Endothelial cell of umbilical vein (primary cell): ENCODE results near the gene GABRA6. TPM values are rescaled to one million over a fixed set of nuclear protein-coding genes. Genes with fewer than 3 reads are reported as not detected.

Experiments
- BruUV-seq: library from RNA; stranded (reverse); fragments of 400-500 nt; replicated peaks from 2 replicates; lab custom pipeline; 2021; lab: Mats Ljungman, UMichigan
- CTCF ChIA-PET: fragments of 300-600, 350-600 bp; sonication (Branson Sonifier 250); formaldehyde crosslinking; loops from one replicate; lab custom pipeline; 2021; ENCODE audit warnings: antibody characterized with exemption, inconsistent platforms; lab: Charles Lee
- POLR2A ChIA-PET: fragments of 300-600, 350-600 bp; sonication (Branson Sonifier 250); formaldehyde crosslinking; loops from one replicate; lab custom pipeline; 2021; ENCODE audit warnings: antibody characterized with exemption, inconsistent platforms; lab: Charles Lee
- DNase-seq: peaks from one replicate; pipeline ENCODE4 v3.0.0-alpha.2; 2011; ENCODE audit warnings: low read depth, low spot score
- FAIRE-seq: peaks from 2 replicates; lab custom pipeline; 2011; peaks lifted over from hg19 to GRCh38; lab: Jason Lieb, UNC
- H2AFZ ChIP-seq: 2 replicates; pipeline ENCODE4 v1.6.0; 2012; ENCODE audit warnings: low read depth, low read length, control low read depth, inconsistent platforms
- H3K27ac ChIP-seq: 2 replicates; pipeline ENCODE4 v1.5.1; 2011; ENCODE audit warnings: low read depth, mild to moderate bottlenecking, control low read depth, low read length, moderate library complexity; ENCODE audit not compliant: insufficient read depth
- H3K27me3 ChIP-seq, 2 experiments: 2 replicates each; pipeline versions ENCODE4 v1.6.0 to v1.6.1; 2011; ENCODE audit warnings: low read length in 2 of 2, mixed read lengths in 1 of 2; ENCODE audit not compliant: control insufficient read depth in 2 of 2, insufficient read depth in 2 of 2
- H3K36me3 ChIP-seq, 2 experiments: 2 replicates in 1 of 2; 3 replicates in 1 of 2; pipeline ENCODE4 v1.5.1; 2011; ENCODE audit warnings: low read length in 2 of 2, mild to moderate bottlenecking in 1 of 2, moderate library complexity in 1 of 2; ENCODE audit not compliant: control insufficient read depth in 2 of 2, insufficient read depth in 2 of 2; ENCODE audit errors: extremely low read depth in 1 of 2
- H3K4me1 ChIP-seq: 3 replicates; pipeline ENCODE4 v1.5.1; 2011; ENCODE audit warnings: mild to moderate bottlenecking, low read length; ENCODE audit not compliant: control insufficient read depth, insufficient read depth; ENCODE audit errors: extremely low read depth
- H3K4me2 ChIP-seq: 2 replicates; pipeline ENCODE4 v1.6.1; 2011; ENCODE audit warnings: low read length, control low read depth, mixed read lengths; ENCODE audit not compliant: insufficient read depth
- H3K4me3 ChIP-seq, 3 experiments: fragments of 200-600 bp in 1 of 3; sonication (generic), shearing (Covaris generic) in 1 of 3; replicated peaks in 1 of 3; 2 replicates each; pipeline ENCODE4 v1.5.1; 2011 to 2016; ENCODE audit warnings: control low read depth in 3 of 3, low read length in 3 of 3, mild to moderate bottlenecking in 2 of 3, inconsistent platforms in 1 of 3, low read depth in 1 of 3, moderate library complexity in 1 of 3; ENCODE audit not compliant: insufficient read depth in 1 of 3
- H3K79me2 ChIP-seq: 2 replicates; pipeline ENCODE4 v1.6.0; 2012; ENCODE audit warnings: low read length, inconsistent platforms; ENCODE audit not compliant: control insufficient read depth, insufficient read depth
- H3K9ac ChIP-seq: replicated peaks from 2 replicates; pipeline ENCODE3; 2011; ENCODE audit warnings: low read length, control low read depth; ENCODE audit not compliant: insufficient read depth; ENCODE audit errors: extremely low read depth
- H3K9me1 ChIP-seq: replicated peaks from 3 replicates; pipeline ENCODE4 v1.6.0; 2011; ENCODE audit warnings: mild to moderate bottlenecking, low read length; ENCODE audit not compliant: control insufficient read depth, insufficient read depth; ENCODE audit errors: extremely low read depth
- H3K9me3 ChIP-seq: replicated peaks from 2 replicates; pipeline ENCODE4 v1.5.1; 2012; ENCODE audit warnings: low read length, inconsistent platforms; ENCODE audit not compliant: control insufficient read depth, insufficient read depth
- H4K20me1 ChIP-seq: replicated peaks from 2 replicates; pipeline ENCODE3; 2011; ENCODE audit warnings: mild to moderate bottlenecking, low read length; ENCODE audit not compliant: control insufficient read depth, insufficient read depth; ENCODE audit errors: extremely low read depth
- EZH2 ChIP-seq: IDR thresholded peaks from 2 replicates; pipeline ENCODE4 v1.6.1; 2012; ENCODE audit warnings: borderline replicate concordance, low read depth, mild to moderate bottlenecking, moderate library complexity, low read length, inconsistent platforms; ENCODE audit not compliant: severe bottlenecking
- FOS ChIP-seq: IDR thresholded peaks from 2 replicates; pipeline ENCODE4 v1.6.1; 2011; ENCODE audit warnings: mild to moderate bottlenecking, low read length, moderate library complexity, borderline replicate concordance; ENCODE audit not compliant: insufficient read depth
- GATA2 ChIP-seq: IDR thresholded peaks from 2 replicates; pipeline ENCODE4 v1.7.0; 2011; ENCODE audit warnings: low read depth, mild to moderate bottlenecking, moderate library complexity, mixed read lengths, low read length; ENCODE audit not compliant: insufficient read length, insufficient read depth
- JUN ChIP-seq: IDR thresholded peaks from 2 replicates; pipeline ENCODE4 v1.6.1; 2011; ENCODE audit warnings: borderline replicate concordance, low read depth; ENCODE audit not compliant: insufficient read length, insufficient read depth
- MYC ChIP-seq: IDR thresholded peaks from one replicate; pipeline ENCODE4 v1.6.1; 2011; ENCODE audit warnings: mild to moderate bottlenecking, low read depth, low read length
- POLR2A ChIP-seq: IDR thresholded peaks from 2 replicates; pipeline ENCODE4 v1.6.1; 2012; ENCODE audit warnings: low read depth, mild to moderate bottlenecking, control low read depth, low read length
- POLR2AphosphoS5 ChIP-seq: IDR thresholded peaks from 2 replicates; pipeline ENCODE4 v1.6.1; 2012; ENCODE audit warnings: low read depth, mild to moderate bottlenecking, control low read depth, low read length, moderate library complexity; ENCODE audit not compliant: insufficient read depth
- dilution Hi-C: fragments of 300-500 bp; cut with MboI; formaldehyde crosslinking; loops from one replicate; pipeline ENCODE4 v1.15.0; 2019; ENCODE audit warnings: low sequenced_read_pairs; ENCODE audit not compliant: extremely low pct_ligation_motif_present
- intact Hi-C: fragments of 100-400 bp; cut with micrococcal nuclease; formaldehyde crosslinking; loops from one replicate; pipeline ENCODE4 v1.10.0; 2022
- polyA plus RNA-seq, 4 experiments: library from polyadenylated mRNA; depleted of rRNA in 3 of 4; stranded (reverse) in 3 of 4; unstranded in 1 of 4; fragments of >200 nt; gene quantifications; 2 replicates each; pipeline versions ENCODE4 v1.2.1 to v1.2.3, GENCODE V29; 2011 to 2012; ENCODE audit warnings: missing spikeins in 1 of 4
- total RNA-seq: library from RNA; stranded (reverse); gene quantifications from 2 replicates; pipeline ENCODE4 v1.2.3, GENCODE V29; 2021
- TF ChIP-seq, protein P1 (sequence below): IDR thresholded peaks from 2 replicates; pipeline ENCODE4 v1.6.1; 2011; ENCODE audit not compliant: insufficient read depth, insufficient read length
- TF ChIP-seq, protein P2 (sequence below), 2 donors: IDR thresholded peaks; 1 replicate in 1 of 2; 2 replicates in 1 of 2; pipeline ENCODE4 v1.5.1; 2011; ENCODE audit warnings: low read length in 2 of 2, mild to moderate bottlenecking in 2 of 2, moderate library complexity in 2 of 2, control low read depth in 1 of 2, inconsistent platforms in 1 of 2, low read depth in 1 of 2; ENCODE audit not compliant: insufficient read depth in 1 of 2; ENCODE audit errors: extremely low read depth in 1 of 2

The GABRA6 gene
- total and polyA plus RNA-seq, 2 donors (not counting 3 experiments of a cell fraction or from before 2014, with no cell fraction given), result not detected

DNA sequence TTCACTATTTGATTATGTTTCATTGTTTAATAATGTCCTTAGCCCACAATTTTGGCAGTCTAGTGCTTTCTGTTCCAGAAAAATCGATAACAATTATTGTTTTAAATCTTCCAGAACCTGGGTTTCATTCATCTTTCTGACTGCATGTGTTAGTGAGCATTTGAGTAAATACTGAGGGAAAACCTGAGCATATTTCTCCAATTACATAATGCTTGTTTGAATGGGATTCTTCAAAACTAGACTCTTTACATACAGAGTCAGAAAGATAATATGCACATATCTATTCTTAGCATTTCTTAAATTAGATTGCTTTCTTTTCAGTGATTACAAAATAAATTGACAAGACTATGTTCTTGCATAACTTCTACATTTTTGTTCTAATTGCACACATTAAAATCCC lies 21.9 kb downstream of the GABRA6 start:
- no peak for FAIRE-seq
- TF ChIP-seq, protein P1, sequence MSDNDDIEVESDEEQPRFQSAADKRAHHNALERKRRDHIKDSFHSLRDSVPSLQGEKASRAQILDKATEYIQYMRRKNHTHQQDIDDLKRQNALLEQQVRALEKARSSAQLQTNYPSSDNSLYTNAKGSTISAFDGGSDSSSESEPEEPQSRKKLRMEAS, result no peak
- TF ChIP-seq MYC (no peak), POLR2A (no peak), EZH2 (no peak), JUN (no peak), POLR2AphosphoS5 (no peak), GATA2 (no peak), FOS (no peak)
- TF ChIP-seq, protein P2, sequence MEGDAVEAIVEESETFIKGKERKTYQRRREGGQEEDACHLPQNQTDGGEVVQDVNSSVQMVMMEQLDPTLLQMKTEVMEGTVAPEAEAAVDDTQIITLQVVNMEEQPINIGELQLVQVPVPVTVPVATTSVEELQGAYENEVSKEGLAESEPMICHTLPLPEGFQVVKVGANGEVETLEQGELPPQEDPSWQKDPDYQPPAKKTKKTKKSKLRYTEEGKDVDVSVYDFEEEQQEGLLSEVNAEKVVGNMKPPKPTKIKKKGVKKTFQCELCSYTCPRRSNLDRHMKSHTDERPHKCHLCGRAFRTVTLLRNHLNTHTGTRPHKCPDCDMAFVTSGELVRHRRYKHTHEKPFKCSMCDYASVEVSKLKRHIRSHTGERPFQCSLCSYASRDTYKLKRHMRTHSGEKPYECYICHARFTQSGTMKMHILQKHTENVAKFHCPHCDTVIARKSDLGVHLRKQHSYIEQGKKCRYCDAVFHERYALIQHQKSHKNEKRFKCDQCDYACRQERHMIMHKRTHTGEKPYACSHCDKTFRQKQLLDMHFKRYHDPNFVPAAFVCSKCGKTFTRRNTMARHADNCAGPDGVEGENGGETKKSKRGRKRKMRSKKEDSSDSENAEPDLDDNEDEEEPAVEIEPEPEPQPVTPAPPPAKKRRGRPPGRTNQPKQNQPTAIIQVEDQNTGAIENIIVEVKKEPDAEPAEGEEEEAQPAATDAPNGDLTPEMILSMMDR (IDR thresholded peaks at IDR 0.05; ENCODE audit: extremely low read depth in 1 of 2, insufficient read depth in 1 of 2, low read depth in 1 of 2, low read length in 2 of 2), result no peak
- CTCF ChIA-PET, result no interaction called here
- no peaks in the 10 kb centered on the region for H3K9me3 ChIP-seq
- POLR2A ChIA-PET, result no interaction called here
- BruUV-seq, result no TSS peak
- no peaks in the 10 kb centered on the region for H3K4me1 ChIP-seq
- dilution Hi-C loops (no loop called here), intact Hi-C loops (no loop called here)
- no peaks in the 10 kb centered on the region for H3K27me3 ChIP-seq
- H3K79me2 ChIP-seq, result no peaks in the 10 kb centered on the region
- no peak for DNase-seq
- H3K4me2 ChIP-seq, result no peak overlapping the region
- H3K9ac ChIP-seq, result no peak overlapping the region
- no peaks in the 10 kb centered on the region for H3K36me3 ChIP-seq
- no peak overlapping the region for H3K27ac ChIP-seq
- no peaks in the 10 kb centered on the region for H3K9me1 ChIP-seq
- no peak overlapping the region for H3K4me3 ChIP-seq
- H4K20me1 ChIP-seq, result no peaks in the 10 kb centered on the region
- H2AFZ ChIP-seq, result no peak overlapping the region
